ENCODE measurements around the gene COG8. TPM values are rescaled to one million over a fixed set of nuclear protein-coding genes. Genes with fewer than 3 reads are reported as not detected.

The COG8 gene
- total RNA-seq, 4 donors from 2014 or later = 29.5 to 52.0 (median 48.3) TPM

- no peak overlapping the region for H3K27ac ChIP-seq
Measured at GRCh38 chr16:69314534-69314933, 24.8 kb downstream of the COG8 start.

GRCh38 chr16:69313469-69313868 lies 25.9 kb downstream of the COG8 start:
- Histone ChIP-seq H3K36me3 (peaks cover 0 to 19% (median 10%) of the 10 kb centered on the region in 4 donors), H3K27me3 (no peaks in the 10 kb centered on the region), H3K27ac (no peak overlapping the region), H3K4me1 (peaks cover 11 to 21% (median 14%) of the 10 kb centered on the region in 4 donors), H3K4me3 (no peak overlapping the region), H3K9me3 (no peaks in the 10 kb centered on the region)
- in situ Hi-C loops (cut with MboI; ENCODE audit: low pct_ligation_motif_present in 1 of 4, low pct_unique_long_range_greater_than_20kb in 1 of 4, low sequenced_read_pairs in 3 of 4) (no loop called here), intact Hi-C loops (cut with DNase I; ENCODE audit: low total_unique reads) (no loop called here)
- TF ChIP-seq POLR2AphosphoS5 (IDR thresholded peaks at IDR 0.05) (no peak), POLR2A (IDR thresholded peaks at IDR 0.05) (no peak), CTCF (IDR thresholded peaks at IDR 0.05) (no peak), EP300 (IDR thresholded peaks at IDR 0.05; ENCODE audit: low read depth) (no peak)
- DNase-seq = no peak
- 86 to 91% methylated on average over 5 of the region's 5 CpGs for WGBS, 2 donors (ENCODE audit: low coverage in 1 of 2)

More at GRCh38 chr16:69314534-69314933, 24.8 kb downstream of the COG8 start:
- no peak for DNase-seq
- peaks cover 11 to 21% (median 14%) of the 10 kb centered on the region in 4 donors for H3K4me1 ChIP-seq
- H3K36me3 ChIP-seq = peaks cover 0 to 29% (median 18%) of the 10 kb centered on the region in 4 donors
- H3K4me3 ChIP-seq = no peak overlapping the region
- intact Hi-C loops (cut with DNase I; ENCODE audit: low total_unique reads) (no loop called here), in situ Hi-C loops (cut with MboI; ENCODE audit: low pct_ligation_motif_present in 1 of 4, low pct_unique_long_range_greater_than_20kb in 1 of 4, low sequenced_read_pairs in 3 of 4) (no loop called here)
- TF ChIP-seq POLR2AphosphoS5 (IDR thresholded peaks at IDR 0.05) (no peak), EP300 (IDR thresholded peaks at IDR 0.05; ENCODE audit: low read depth) (no peak), CTCF (IDR thresholded peaks at IDR 0.05) (no peak), POLR2A (IDR thresholded peaks at IDR 0.05) (no peak)
- WGBS, 2 donors (ENCODE audit: low coverage in 1 of 2) = 90 to 100% methylated on average over 1 to 11 of the region's 11 CpGs
- no peaks in the 10 kb centered on the region for H3K9me3 ChIP-seq
- H3K27me3 ChIP-seq = no peaks in the 10 kb centered on the region

- TF ChIP-seq POLR2A (IDR thresholded peaks at IDR 0.05) = no peak
- no peaks in the 10 kb centered on the region for H3K9me3 ChIP-seq
- peak overlapping the region; percentile 83 to 98 (median 94) for H3K4me3 ChIP-seq
- in situ Hi-C loops (cut with MboI; ENCODE audit: low pct_ligation_motif_present in 1 of 4, low pct_unique_long_range_greater_than_20kb in 1 of 4, low sequenced_read_pairs in 3 of 4) = no loop called here
- peak overlapping the region; percentile 90 to 97 (median 95) for H3K27ac ChIP-seq
- peaks cover 11 to 21% (median 14%) of the 10 kb centered on the region in 4 donors for H3K4me1 ChIP-seq
- no peaks in the 10 kb centered on the region for H3K27me3 ChIP-seq
- intact Hi-C loops (cut with DNase I; ENCODE audit: low total_unique reads) = no loop called here
- peaks cover 0 to 13% (median 7%) of the 10 kb centered on the region in 4 donors for H3K36me3 ChIP-seq
- 1 to 4% methylated on average over 14 to 35 of the region's 59 CpGs for WGBS, 2 donors (ENCODE audit: low coverage in 1 of 2)
- DNase-seq = peak; percentile 46
Measured at GRCh38 chr16:69311533-69312387, 27.6 kb downstream of the COG8 start.

- DNase-seq = peak; percentile 98
- Histone ChIP-seq H3K9me3 (no peaks in the 10 kb centered on the region), H3K4me1 (peaks cover 11 to 21% (median 14%) of the 10 kb centered on the region in 4 donors), H3K4me3 (peak within 1 kb of the TSS; percentile 83 to 98 (median 94)), H3K27me3 (no peaks in the 10 kb centered on the region), H3K36me3 (peaks cover 0 to 9% (median 0%) of the 10 kb centered on the region in 4 donors), H3K27ac (peak within 1 kb of the TSS; percentile 90 to 97 (median 95))
- WGBS, 2 donors (ENCODE audit: low coverage in 1 of 2) = 11% methylated on average over 55 of the region's 70 CpGs; no CpG with 5 or more reads in 1 of the 2 donors
- intact Hi-C loops (cut with DNase I; ENCODE audit: low total_unique reads) = no loop called here
- TF ChIP-seq POLR2AphosphoS5 (IDR thresholded peaks at IDR 0.05) = peak in 2 of 3 donors; percentile 80 to 81
- TF ChIP-seq POLR2A (IDR thresholded peaks at IDR 0.05) = peak; percentile 32
- peak; percentile 42 to 97 (median 81) for TF ChIP-seq CTCF (IDR thresholded peaks at IDR 0.05)
- no peak for TF ChIP-seq EP300 (IDR thresholded peaks at IDR 0.05; ENCODE audit: low read depth)
- in situ Hi-C loops (cut with MboI; ENCODE audit: low pct_ligation_motif_present in 1 of 4, low pct_unique_long_range_greater_than_20kb in 1 of 4, low sequenced_read_pairs in 3 of 4) = no loop called here
Measured at GRCh38 chr16:69310653-69311532, 28.5 kb downstream of the COG8 start, which contains the start of gene VPS4A. Gene VPS4A, plus strand, starts transcription at chr16:69311350. Its CDS starts 162 bp downstream, at chr16:69311512.

Data from transverse colon (tissue), 4 donors.